BLaER1 (cell line): ENCODE data around the gene STN1.

Experiments
- H3K27ac ChIP-seq: shearing (Covaris generic); formaldehyde crosslinking; 2 replicates; pipeline ENCODE4 v1.8.1; 2022
- H3K27me3 ChIP-seq: shearing (Covaris generic); formaldehyde crosslinking; 2 replicates; pipeline ENCODE4 v1.8.1; 2022
- H3K36me3 ChIP-seq: shearing (Covaris generic); formaldehyde crosslinking; 2 replicates; pipeline ENCODE4 v1.8.1; 2022
- H3K4me1 ChIP-seq: shearing (Covaris generic); formaldehyde crosslinking; 2 replicates; pipeline ENCODE4 v1.8.1; 2022
- H3K4me2 ChIP-seq: shearing (Covaris generic); formaldehyde crosslinking; 2 replicates; pipeline ENCODE4 v1.8.1; 2022
- H3K4me3 ChIP-seq: shearing (Covaris generic); formaldehyde crosslinking; 2 replicates; pipeline ENCODE4 v1.8.1; 2022
- H3K9ac ChIP-seq: shearing (Covaris generic); formaldehyde crosslinking; 2 replicates; pipeline ENCODE4 v1.8.1; 2022
- H3K9me3 ChIP-seq: shearing (Covaris generic); formaldehyde crosslinking; 2 replicates; pipeline ENCODE4 v1.8.1; 2022
- H4K20me1 ChIP-seq: shearing (Covaris generic); formaldehyde crosslinking; 2 replicates; pipeline ENCODE4 v1.8.1; 2022
- Cebpa-rat ChIP-seq: shearing (Covaris generic); IDR thresholded peaks from 2 replicates; pipeline ENCODE4 v1.8.1; 2022

Gene STN1, protein sequence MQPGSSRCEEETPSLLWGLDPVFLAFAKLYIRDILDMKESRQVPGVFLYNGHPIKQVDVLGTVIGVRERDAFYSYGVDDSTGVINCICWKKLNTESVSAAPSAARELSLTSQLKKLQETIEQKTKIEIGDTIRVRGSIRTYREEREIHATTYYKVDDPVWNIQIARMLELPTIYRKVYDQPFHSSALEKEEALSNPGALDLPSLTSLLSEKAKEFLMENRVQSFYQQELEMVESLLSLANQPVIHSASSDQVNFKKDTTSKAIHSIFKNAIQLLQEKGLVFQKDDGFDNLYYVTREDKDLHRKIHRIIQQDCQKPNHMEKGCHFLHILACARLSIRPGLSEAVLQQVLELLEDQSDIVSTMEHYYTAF

DNA sequence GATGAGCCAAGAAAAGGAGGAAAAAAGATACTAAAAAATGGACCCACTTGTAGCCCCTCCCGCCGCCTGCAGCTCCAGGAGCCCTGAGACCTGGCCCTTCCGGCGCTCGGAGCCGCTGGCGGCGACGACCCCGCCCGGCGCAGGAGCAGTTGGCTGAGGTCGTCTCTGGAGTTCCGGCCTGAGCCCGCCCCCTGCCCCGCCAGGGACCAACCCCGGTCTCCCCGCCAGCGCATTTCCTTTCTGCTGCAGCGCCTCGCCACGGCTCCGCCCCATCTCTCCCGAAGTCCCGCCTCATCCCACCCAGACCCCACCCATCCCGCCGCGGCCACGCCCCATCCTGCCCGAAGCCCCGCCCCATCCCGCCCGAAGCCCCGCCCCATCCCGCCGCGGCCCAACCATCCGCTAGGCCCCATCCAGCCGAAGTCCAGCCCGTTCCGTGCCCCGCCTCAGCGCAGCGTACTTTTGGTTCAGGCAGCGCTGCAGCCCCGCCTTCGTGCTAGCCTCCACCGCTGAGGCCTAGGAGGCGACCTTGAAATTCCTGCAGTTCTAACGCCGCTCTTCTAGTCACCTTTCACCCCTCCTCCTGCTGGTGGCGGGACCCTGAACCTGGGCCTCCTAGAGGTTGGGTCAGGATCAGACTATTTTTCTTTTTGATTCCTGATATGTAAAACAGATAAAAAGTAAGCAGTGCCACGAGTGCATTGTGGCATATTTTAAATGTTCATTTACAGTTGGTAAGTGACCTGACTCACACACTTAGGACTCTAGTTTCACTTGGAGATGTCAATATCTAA lies at the start of gene STN1:
Gene STN1 (minus strand): TSS at position 132 of the 794 bp plus-strand sequence. CDS start 590 bp downstream, outside the sequence.
- H3K36me3 ChIP-seq = peaks cover 8% of the 10 kb centered on the region
- H3K4me2 ChIP-seq = peak within 1 kb of the TSS; percentile 96
- no peaks in the 10 kb centered on the region for H3K27me3 ChIP-seq
- peaks cover 31% of the 10 kb centered on the region for H3K4me1 ChIP-seq
- TF ChIP-seq Cebpa-rat = no peak
- peak within 1 kb of the TSS; percentile 87 for H3K27ac ChIP-seq
- H3K4me3 ChIP-seq = peak within 1 kb of the TSS; percentile 80
- H3K9ac ChIP-seq = peak within 1 kb of the TSS; percentile 86
- no peaks in the 10 kb centered on the region for H4K20me1 ChIP-seq
- peaks cover 18% of the 10 kb centered on the region for H3K9me3 ChIP-seq

DNA sequence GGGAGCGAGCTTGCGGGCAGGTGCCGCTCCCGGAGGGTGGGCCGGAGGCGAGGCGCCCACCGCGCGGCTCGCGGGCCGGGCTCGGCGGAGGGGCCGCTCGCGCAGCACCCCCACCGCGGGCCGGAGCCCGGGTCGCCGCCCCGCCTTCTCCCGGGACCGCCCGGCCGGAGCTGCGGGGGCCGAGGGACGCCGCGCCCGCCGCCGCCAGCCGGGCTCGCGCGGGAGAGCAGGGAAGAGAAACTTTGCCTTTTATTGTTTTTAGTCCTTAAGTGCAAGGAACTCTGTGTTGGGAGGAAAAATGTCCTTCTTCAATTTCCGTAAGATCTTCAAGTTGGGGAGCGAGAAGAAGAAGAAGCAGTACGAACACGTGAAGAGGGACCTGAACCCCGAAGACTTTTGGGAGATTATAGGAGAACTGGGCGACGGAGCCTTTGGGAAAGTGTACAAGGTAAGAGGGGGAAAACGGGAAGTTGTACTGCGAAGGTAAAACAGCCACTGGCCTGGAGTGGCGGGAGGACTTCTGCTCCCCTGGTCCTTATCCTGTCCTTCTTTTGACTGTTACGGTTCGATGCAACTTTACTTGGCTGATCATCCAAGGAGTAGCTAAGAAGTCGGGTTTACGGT lies 49.6 kb upstream of the STN1 start:
- Histone ChIP-seq H3K9ac (peak overlapping the region; percentile 96), H3K9me3 (no peaks in the 10 kb centered on the region), H3K36me3 (no peaks in the 10 kb centered on the region), H3K4me1 (peaks cover 27% of the 10 kb centered on the region), H3K27me3 (no peaks in the 10 kb centered on the region), H3K4me3 (peak overlapping the region; percentile 96), H3K27ac (peak overlapping the region; percentile 94), H3K4me2 (peak overlapping the region; percentile 91), H4K20me1 (peaks cover 49% of the 10 kb centered on the region)
- no peak for TF ChIP-seq Cebpa-rat

DNA sequence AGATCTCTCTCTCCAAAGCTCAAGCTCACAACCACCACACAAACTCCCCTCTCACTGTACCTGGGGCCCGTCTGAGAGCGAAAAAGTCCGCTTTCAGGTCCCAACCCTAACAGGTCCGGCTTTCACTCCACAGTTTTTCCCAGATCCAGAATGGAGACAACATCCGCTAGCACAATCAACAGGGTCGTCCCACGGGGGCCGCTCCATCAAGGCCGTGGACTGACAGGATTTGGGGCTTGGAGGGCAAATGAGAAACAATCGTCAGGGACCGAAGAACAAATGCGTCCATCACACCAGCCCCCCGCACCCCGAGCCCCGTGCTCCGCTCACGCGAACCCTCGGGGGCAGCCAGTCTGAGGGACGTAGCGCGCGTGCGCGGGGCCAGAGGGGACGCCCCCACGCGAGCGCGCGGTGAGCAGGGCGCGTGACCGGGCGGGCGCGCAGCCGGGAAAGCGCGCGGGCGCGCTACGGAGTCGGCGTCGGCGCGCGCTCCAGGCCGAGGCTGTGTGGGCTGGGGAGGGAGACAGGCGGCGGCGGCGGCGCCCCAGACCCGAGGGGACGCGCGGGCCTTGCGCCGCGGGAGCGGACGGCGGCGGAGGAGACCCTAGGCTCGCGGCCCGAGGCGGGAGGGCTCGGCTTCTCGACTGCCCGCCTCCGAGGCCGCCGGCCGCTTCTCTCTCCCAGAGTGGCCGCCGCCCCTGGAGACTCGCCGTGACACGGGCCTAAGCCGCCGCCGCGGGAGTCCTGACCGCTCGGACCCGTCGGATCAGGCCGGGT lies 48.9 kb upstream of the STN1 start, which contains the start of gene SLK:
Gene SLK (plus strand): TSS at position 470 of the 777 bp plus-strand sequence. CDS start 606 bp downstream, outside the sequence.
- peak within 1 kb of the TSS; percentile 91 for H3K4me2 ChIP-seq
- peaks cover 42% of the 10 kb centered on the region for H4K20me1 ChIP-seq
- H3K9ac ChIP-seq = peak within 1 kb of the TSS; percentile 96
- peak within 1 kb of the TSS; percentile 94 for H3K27ac ChIP-seq
- peak within 1 kb of the TSS; percentile 96 for H3K4me3 ChIP-seq
- H3K9me3 ChIP-seq = no peaks in the 10 kb centered on the region
- H3K36me3 ChIP-seq = no peaks in the 10 kb centered on the region
- no peaks in the 10 kb centered on the region for H3K27me3 ChIP-seq
- peaks cover 27% of the 10 kb centered on the region for H3K4me1 ChIP-seq
- TF ChIP-seq Cebpa-rat = no peak

DNA sequence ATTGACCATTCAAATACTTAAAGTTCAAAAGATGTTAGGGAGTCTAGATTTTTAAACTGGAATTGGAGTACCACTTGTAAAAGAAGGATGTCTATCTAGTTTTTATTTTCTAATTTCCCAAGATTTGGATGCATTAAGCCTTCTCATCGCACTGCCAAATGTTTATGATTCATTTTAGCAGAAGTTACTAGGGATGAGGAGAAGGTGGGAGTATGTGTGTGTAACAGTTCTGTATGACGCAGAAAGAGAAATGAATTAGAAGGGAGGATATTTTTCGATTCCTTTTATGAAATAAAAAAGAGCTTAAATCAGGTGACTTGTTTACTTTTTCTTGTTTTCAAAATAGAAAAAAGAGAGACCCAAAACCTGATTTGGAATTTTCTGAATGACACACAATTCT lies 42.1 kb upstream of the STN1 start:
- H3K4me1 ChIP-seq = no peaks in the 10 kb centered on the region
- H3K27me3 ChIP-seq = no peaks in the 10 kb centered on the region
- H4K20me1 ChIP-seq = no peaks in the 10 kb centered on the region
- H3K4me3 ChIP-seq = no peak overlapping the region
- H3K9ac ChIP-seq = no peak overlapping the region
- H3K36me3 ChIP-seq = no peaks in the 10 kb centered on the region
- H3K27ac ChIP-seq = no peak overlapping the region
- no peak overlapping the region for H3K4me2 ChIP-seq
- no peaks in the 10 kb centered on the region for H3K9me3 ChIP-seq
- no peak for TF ChIP-seq Cebpa-rat

DNA sequence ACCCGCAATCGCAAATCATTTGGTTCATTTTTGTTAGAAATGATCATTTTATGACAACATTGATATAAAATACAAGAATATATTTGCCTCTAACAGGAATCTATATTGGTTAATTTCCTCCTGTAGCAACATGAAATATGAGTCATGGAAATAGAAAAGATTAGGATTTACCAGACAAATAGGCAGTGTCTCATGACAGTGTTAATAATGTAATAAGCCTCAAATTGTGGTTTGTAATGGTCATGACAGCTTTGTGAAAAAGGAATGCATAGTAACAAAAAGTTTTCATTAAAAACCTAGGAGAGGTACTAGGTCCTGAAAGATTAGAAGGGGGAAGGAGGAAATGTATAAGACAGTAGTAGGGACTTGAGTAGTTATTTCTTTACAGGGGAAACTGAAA lies 41.0 kb upstream of the STN1 start:
- Histone ChIP-seq H3K27me3 (no peaks in the 10 kb centered on the region), H3K4me1 (no peaks in the 10 kb centered on the region), H3K4me3 (no peak overlapping the region), H3K27ac (no peak overlapping the region), H3K9me3 (peaks cover 7% of the 10 kb centered on the region; the same call in 1 of the 2 replicates), H3K9ac (no peak overlapping the region), H3K4me2 (no peak overlapping the region), H4K20me1 (no peaks in the 10 kb centered on the region), H3K36me3 (no peaks in the 10 kb centered on the region)
- TF ChIP-seq Cebpa-rat = no peak

DNA sequence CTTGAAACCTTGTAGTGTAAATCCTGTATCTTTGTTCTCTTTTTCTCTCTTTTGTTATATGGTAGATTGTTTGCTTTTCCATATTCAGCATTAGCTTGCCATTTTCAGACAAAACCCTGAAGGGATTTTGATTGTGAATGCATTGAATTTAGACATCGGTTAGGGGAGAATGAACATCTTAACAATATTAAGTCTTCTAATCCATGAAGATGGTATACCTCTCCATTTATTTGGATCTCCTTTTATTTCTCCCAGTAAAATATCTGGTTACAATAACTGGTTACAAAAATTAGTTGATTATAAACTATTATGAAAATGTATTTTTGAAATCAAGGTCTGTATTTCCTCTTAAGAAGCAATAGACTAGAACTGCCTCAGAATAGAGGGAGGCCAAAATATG lies 36.6 kb upstream of the STN1 start:
- Histone ChIP-seq H3K4me1 (no peaks in the 10 kb centered on the region), H3K4me3 (no peak overlapping the region), H3K9me3 (peaks cover 7% of the 10 kb centered on the region; the same call in 1 of the 2 replicates), H3K27me3 (no peaks in the 10 kb centered on the region), H4K20me1 (no peaks in the 10 kb centered on the region), H3K9ac (no peak overlapping the region), H3K27ac (no peak overlapping the region), H3K4me2 (no peak overlapping the region), H3K36me3 (no peaks in the 10 kb centered on the region)
- no peak for TF ChIP-seq Cebpa-rat

DNA sequence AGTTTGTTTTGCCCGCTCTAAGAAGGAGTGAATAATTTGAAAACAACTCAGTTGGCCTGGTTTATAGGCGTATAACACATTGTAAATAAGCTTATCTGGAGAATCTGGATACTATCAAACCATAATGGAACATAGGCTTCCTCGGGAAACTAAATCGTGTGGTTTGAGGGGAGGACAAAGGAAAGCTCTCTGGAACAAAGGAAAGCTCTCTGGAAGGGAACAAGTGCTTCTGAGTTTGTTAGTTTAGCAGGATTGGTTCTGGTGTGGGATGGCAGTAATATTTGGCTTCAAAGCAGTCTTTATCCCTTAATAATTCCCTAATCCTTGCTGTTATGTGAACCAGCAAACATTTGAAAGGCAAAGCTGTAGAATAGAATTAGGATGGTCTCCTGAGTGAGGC lies 34.0 kb upstream of the STN1 start:
- Histone ChIP-seq H4K20me1 (no peaks in the 10 kb centered on the region), H3K4me3 (no peak overlapping the region), H3K4me1 (peaks cover 6% of the 10 kb centered on the region; the same call in 1 of the 2 replicates), H3K27ac (no peak overlapping the region), H3K27me3 (no peaks in the 10 kb centered on the region), H3K4me2 (no peak overlapping the region), H3K9ac (no peak overlapping the region), H3K9me3 (peaks cover 7% of the 10 kb centered on the region; the same call in 1 of the 2 replicates), H3K36me3 (no peaks in the 10 kb centered on the region)
- no peak for TF ChIP-seq Cebpa-rat

DNA sequence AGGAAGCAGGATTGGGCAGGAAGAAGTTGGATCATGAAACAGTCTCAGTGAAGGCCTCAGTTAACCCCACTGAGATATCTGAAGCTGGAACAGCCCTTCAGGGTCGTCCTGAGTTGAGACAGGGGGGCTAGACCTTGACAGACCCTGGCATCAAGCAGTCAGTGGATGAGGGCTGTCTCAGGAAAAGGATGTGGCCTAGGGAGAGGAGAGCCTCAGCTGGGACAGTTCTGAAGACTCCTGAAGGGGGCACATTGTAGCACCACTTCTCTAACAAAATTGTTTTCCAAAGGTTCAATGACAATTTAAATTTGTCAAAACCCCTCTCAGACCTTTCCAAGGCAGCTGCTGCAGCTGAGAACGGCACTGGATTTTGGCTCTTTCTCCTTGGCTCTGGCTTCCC lies 33.2 kb upstream of the STN1 start:
- H4K20me1 ChIP-seq = no peaks in the 10 kb centered on the region
- no peaks in the 10 kb centered on the region for H3K36me3 ChIP-seq
- H3K9me3 ChIP-seq = peaks cover 7% of the 10 kb centered on the region; the same call in 1 of the 2 replicates
- H3K4me3 ChIP-seq = no peak overlapping the region
- TF ChIP-seq Cebpa-rat = no peak
- no peak overlapping the region for H3K9ac ChIP-seq
- H3K27ac ChIP-seq = no peak overlapping the region
- no peaks in the 10 kb centered on the region; the same call in 1 of the 2 replicates for H3K27me3 ChIP-seq
- peaks cover 6% of the 10 kb centered on the region; the same call in 1 of the 2 replicates for H3K4me1 ChIP-seq
- H3K4me2 ChIP-seq = no peak overlapping the region

DNA sequence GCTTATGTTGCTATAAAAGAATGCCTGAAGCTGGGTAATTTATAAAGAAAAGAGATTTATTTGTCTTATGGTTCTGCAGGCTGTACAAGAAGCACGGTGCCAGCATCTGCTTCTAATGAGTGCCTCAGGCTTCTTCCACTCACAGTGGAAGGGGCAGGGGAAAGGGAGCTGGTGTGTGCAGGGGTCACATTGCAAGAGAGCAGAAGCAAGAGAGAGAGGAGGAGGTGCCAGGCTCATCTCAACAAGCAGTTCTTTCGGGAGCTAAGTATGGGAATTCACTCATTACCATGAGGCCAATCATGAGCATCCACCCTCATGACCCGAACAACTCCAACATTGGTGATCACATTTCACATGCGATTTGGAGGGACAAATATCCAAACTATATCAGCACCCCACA lies 31.7 kb upstream of the STN1 start:
- no peaks in the 10 kb centered on the region for H3K36me3 ChIP-seq
- H3K27me3 ChIP-seq = no peaks in the 10 kb centered on the region; the same call in 1 of the 2 replicates
- no peak overlapping the region for H3K4me2 ChIP-seq
- no peak overlapping the region for H3K4me3 ChIP-seq
- no peak for TF ChIP-seq Cebpa-rat
- H3K27ac ChIP-seq = no peak overlapping the region
- H3K9ac ChIP-seq = no peak overlapping the region
- no peaks in the 10 kb centered on the region for H4K20me1 ChIP-seq
- peaks cover 5% of the 10 kb centered on the region; the same call in 1 of the 2 replicates for H3K9me3 ChIP-seq
- H3K4me1 ChIP-seq = peaks cover 6% of the 10 kb centered on the region; the same call in 1 of the 2 replicates
